ENCODE data around the gene FOXN3.

The FOXN3 gene

DNA sequence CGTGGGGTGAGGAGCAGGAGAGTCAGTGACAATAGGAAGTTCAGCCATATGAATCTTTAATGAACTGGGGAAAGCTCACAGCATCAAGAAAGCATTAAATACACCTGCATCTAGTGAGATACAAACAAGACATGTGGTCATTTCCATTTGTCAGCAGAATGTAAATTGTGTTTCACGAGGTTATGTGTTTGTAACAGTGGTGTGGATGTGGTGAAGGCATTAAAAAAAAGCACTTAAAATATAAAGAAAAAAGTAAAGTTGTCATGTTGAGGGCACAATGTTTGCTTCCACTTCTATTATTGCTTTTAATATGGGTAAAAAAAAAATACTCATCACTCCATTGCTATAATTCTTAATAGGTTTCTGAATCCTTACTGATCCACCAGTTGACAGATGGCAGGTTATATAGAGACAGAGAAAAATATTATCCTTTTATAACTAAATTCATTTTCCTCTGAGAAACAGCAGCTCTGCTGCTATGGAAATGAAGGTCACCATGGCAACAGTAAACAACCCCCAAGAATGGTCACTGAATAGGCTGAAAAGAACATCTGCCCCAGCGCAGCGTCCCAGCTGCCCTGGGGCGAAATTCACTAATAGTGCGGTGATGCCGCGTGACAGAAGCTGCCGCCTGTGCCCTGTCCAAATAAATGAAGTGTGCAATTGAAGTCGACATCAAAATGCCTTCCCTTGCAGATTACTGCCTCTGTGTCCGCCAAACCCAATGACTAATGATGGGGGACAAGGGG lies 226.1 kb downstream of the FOXN3 start:
- no peak for TF ChIP-seq SUZ12 (IDR thresholded peaks at IDR 0.05)
- TF ChIP-seq L3MBTL2 (conservative IDR thresholded peaks at IDR 0.05) = no peak
- POLR2A ChIA-PET = no interaction called here
- no peak for DNase-seq (ENCODE audit: extremely low spot score)
- CTCF ChIA-PET = no interaction called here

DNA sequence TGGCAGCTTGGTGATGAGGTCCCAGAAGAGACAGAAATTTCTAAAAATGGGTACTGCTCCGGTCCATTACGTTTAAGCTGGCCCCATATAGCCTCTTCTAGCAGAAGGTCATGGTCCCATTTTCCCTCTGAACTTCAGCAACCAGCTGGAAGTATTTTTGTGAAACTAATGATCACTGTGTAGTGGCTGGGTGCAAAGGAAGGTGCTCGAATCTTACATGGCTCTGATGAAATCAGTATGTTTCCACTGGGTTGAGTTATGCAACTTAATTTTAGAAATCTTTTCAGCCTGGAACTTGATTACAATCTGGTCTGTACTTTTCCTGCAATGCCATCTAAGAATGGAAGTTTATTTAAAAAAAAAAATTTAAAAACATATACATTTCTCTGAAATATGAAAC lies 228.5 kb downstream of the FOXN3 start:
- ChIA-PET POLR2A (no interaction called here), CTCF (no interaction called here)
- DNase-seq (ENCODE audit: extremely low spot score) = no peak
- TF ChIP-seq ELF4 (IDR thresholded peaks at IDR 0.05) (no peak), ZNF384 (IDR thresholded peaks at IDR 0.05) (no peak), L3MBTL2 (conservative IDR thresholded peaks at IDR 0.05) (no peak), HDGF (IDR thresholded peaks at IDR 0.05; ENCODE audit: borderline replicate concordance) (no peak), FOXM1 (IDR thresholded peaks at IDR 0.05; ENCODE audit: borderline replicate concordance) (no peak), NFRKB (IDR thresholded peaks at IDR 0.05) (no peak), ARNT (IDR thresholded peaks at IDR 0.05) (no peak), LEF1 (IDR thresholded peaks at IDR 0.05; ENCODE audit: borderline replicate concordance) (no peak), TARDBP (IDR thresholded peaks at IDR 0.05) (no peak), SP1 (IDR thresholded peaks at IDR 0.05) (no peak), FOXK2 (IDR thresholded peaks at IDR 0.05) (no peak)
- TF ChIP-seq, protein P1, sequence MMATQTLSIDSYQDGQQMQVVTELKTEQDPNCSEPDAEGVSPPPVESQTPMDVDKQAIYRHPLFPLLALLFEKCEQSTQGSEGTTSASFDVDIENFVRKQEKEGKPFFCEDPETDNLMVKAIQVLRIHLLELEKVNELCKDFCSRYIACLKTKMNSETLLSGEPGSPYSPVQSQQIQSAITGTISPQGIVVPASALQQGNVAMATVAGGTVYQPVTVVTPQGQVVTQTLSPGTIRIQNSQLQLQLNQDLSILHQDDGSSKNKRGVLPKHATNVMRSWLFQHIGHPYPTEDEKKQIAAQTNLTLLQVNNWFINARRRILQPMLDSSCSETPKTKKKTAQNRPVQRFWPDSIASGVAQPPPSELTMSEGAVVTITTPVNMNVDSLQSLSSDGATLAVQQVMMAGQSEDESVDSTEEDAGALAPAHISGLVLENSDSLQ (IDR thresholded peaks at IDR 0.05) = no peak

DNA sequence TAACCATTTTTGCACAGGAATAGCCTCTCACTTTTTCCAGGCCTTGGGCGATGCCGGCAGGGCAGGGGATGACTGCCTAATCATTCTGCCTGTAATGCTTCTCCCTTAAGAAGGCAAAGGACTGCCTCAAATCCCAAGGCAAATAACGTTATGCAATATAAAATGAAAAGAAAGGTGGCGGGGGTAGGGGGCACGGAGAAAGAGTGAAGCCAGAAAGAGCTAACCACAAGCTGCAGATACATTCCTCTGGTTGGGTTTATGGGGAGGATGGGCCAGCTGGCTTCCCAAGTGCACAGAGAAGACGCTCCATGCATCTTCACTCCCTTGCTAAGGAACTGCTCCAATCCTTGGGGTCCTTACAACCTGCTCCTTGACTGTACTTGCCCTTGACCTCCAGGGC lies 229.5 kb downstream of the FOXN3 start:
- TF ChIP-seq SUZ12 (IDR thresholded peaks at IDR 0.05) (no peak), ARNT (IDR thresholded peaks at IDR 0.05) (no peak), NFRKB (IDR thresholded peaks at IDR 0.05) (no peak), ZNF384 (IDR thresholded peaks at IDR 0.05) (no peak), FOXA1 (IDR thresholded peaks at IDR 0.05) (no peak), CTBP1 (IDR thresholded peaks at IDR 0.05; ENCODE audit: borderline replicate concordance) (no peak), FOXK2 (IDR thresholded peaks at IDR 0.05) (no peak), BHLHE40 (IDR thresholded peaks at IDR 0.05; ENCODE audit: borderline replicate concordance) (no peak), HDGF (IDR thresholded peaks at IDR 0.05; ENCODE audit: borderline replicate concordance) (no peak), L3MBTL2 (conservative IDR thresholded peaks at IDR 0.05) (no peak), LEF1 (IDR thresholded peaks at IDR 0.05; ENCODE audit: borderline replicate concordance) (no peak), TARDBP (IDR thresholded peaks at IDR 0.05) (no peak), SP1 (IDR thresholded peaks at IDR 0.05) (no peak)
- TF ChIP-seq, protein P1 (IDR thresholded peaks at IDR 0.05) = no peak
- ChIA-PET CTCF (no interaction called here), POLR2A (no interaction called here)
- DNase-seq (ENCODE audit: extremely low spot score) = no peak

DNA sequence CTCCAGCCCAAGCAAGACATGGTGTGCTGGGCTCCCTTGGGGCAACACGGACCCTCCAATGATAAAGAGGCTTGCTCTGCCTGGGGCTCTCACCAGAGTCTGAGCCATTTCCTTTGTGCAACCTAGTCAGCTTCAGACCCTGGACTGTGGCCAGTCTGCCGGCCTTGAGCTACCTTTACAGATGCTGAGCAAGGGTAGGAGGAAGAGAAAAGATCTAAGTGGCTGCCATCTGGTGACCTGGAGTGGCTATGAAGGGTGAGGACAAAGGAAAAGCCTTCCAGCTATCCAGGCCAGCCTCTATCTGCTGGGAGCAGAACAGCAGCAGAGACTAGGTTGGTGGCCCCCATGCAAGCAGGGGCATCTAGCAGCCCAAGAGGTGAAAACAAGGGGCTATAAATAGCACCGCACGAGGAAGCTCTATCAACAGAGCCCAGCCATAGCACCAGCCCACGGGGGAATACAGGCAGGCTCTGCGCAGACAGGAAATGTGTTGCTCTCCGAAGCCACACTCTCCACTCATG lies 230.1 kb downstream of the FOXN3 start:
- ChIA-PET POLR2A (no interaction called here), CTCF (no interaction called here)
- no peak for TF ChIP-seq L3MBTL2 (conservative IDR thresholded peaks at IDR 0.05)
- no peak for TF ChIP-seq CTBP1 (IDR thresholded peaks at IDR 0.05; ENCODE audit: borderline replicate concordance)
- no peak for TF ChIP-seq ELF4 (IDR thresholded peaks at IDR 0.05)
- no peak for TF ChIP-seq TARDBP (IDR thresholded peaks at IDR 0.05)
- no peak for TF ChIP-seq ZNF384 (IDR thresholded peaks at IDR 0.05)
- no peak for TF ChIP-seq FOXM1 (IDR thresholded peaks at IDR 0.05; ENCODE audit: borderline replicate concordance)
- no peak for TF ChIP-seq BHLHE40 (IDR thresholded peaks at IDR 0.05; ENCODE audit: borderline replicate concordance)
- no peak for TF ChIP-seq SP1 (IDR thresholded peaks at IDR 0.05)
- no peak for TF ChIP-seq FOXK2 (IDR thresholded peaks at IDR 0.05)
- TF ChIP-seq LEF1 (IDR thresholded peaks at IDR 0.05; ENCODE audit: borderline replicate concordance) = no peak
- no peak for TF ChIP-seq NFRKB (IDR thresholded peaks at IDR 0.05)
- TF ChIP-seq, protein P1 (IDR thresholded peaks at IDR 0.05) = no peak
- TF ChIP-seq FOXA1 (IDR thresholded peaks at IDR 0.05) = no peak
- no peak for TF ChIP-seq HDGF (IDR thresholded peaks at IDR 0.05; ENCODE audit: borderline replicate concordance)
- TF ChIP-seq ARNT (IDR thresholded peaks at IDR 0.05) = no peak
- TF ChIP-seq SUZ12 (IDR thresholded peaks at IDR 0.05) = no peak
- DNase-seq (ENCODE audit: extremely low spot score) = no peak

DNA sequence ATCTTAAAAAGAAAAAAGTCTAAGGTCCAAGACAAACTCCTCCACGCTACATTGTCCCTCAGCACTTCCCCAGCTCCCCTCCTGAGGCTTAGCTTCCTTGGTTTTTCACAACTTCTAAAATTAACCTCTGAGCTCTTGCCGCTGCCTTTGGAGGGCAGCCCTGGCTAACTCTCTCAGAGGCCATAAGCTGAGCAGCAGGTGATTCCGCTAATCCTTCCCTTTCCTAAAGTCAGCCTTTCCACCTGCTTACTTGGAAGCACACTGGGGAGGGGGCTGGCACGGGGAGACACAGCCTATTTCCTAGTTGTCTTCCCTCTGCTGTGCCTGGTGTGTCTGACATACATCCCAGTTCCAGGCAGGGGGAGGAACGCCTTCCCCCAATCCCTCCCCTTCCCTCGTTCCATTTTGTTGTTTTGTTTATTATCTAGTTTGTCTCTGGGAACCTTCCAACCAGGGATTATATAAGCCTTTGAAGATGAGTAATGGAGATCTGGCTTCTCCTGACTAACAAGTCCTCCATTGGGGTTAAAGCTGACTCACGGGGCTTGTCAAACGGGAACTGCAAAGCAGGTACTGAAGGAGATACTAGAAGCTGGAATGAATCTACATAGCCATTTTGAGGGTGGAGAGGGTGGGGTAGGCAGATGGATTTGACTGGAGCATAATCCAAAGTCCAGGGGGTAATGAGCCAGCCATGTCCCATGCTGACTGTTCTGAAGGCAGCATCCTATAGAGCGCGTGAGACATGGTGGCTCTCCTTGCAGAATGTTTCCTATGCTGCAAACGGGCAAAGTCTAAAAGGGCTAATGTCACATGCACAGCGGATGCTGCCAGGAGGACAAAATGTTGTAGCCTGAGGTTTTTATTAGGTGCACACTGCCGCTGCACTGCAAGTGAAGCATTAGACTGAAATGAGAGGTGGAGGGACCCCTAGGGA lies 230.8 kb downstream of the FOXN3 start:
- CTCF ChIA-PET = no interaction called here
- no peak for TF ChIP-seq FOXM1 (IDR thresholded peaks at IDR 0.05; ENCODE audit: borderline replicate concordance)
- TF ChIP-seq TARDBP (IDR thresholded peaks at IDR 0.05) = no peak
- TF ChIP-seq NFRKB (IDR thresholded peaks at IDR 0.05) = no peak
- no peak for TF ChIP-seq L3MBTL2 (conservative IDR thresholded peaks at IDR 0.05)
- TF ChIP-seq, protein P1 (IDR thresholded peaks at IDR 0.05) = no peak
- no peak for TF ChIP-seq FOXA1 (IDR thresholded peaks at IDR 0.05)
- no peak for TF ChIP-seq ARNT (IDR thresholded peaks at IDR 0.05)
- DNase-seq (ENCODE audit: extremely low spot score) = no peak
- POLR2A ChIA-PET = no interaction called here
